ENCODE data around the gene CSH2.
"Not testable (repeated sequence)": the region's sequence is repeated elsewhere in the genome, so short reads cannot be mapped to it uniquely, and the experiment has no call there.

- not testable (repeated sequence) for TF ChIP-seq CTCF (IDR thresholded peaks at IDR 0.05); ZFX (IDR thresholded peaks at IDR 0.05; ENCODE audit: borderline replicate concordance)
These were observed 17.1 kb downstream of the CSH2 start for GRCh38 chr17:63856425-63856824.
